HepG2 (cell line): Measurements from ENCODE around the gene EYA2. TPM values are rescaled to one million over a fixed set of nuclear protein-coding genes. Genes with fewer than 3 reads are reported as not detected.

Source experiments
- ATAC-seq: fragments of 200-7000 bp; cut with Tn5 transposase; 3 replicates; pipeline ENCODE4 v1.9.1; 2020; ENCODE audit warnings: mild to moderate bottlenecking, moderate library complexity
- BruUV-seq: library from RNA; stranded (reverse); fragments of 400-500 nt; replicated peaks from 2 replicates; lab custom pipeline; 2021; lab: Mats Ljungman, UMichigan
- CTCF ChIA-PET: fragments of 300-600 bp; formaldehyde crosslinking; extraction: SDS; loops from one replicate; lab custom pipeline; 2021; ENCODE audit warnings: low total read pairs, inconsistent platforms, low intra/inter-chr PET ratio; lab: Yijun Ruan, JAX
- POLR2A ChIA-PET: fragments of 350-600 bp; sonication (Branson Sonifier 250); formaldehyde crosslinking; loops from one replicate; lab custom pipeline; 2020; ENCODE audit warnings: antibody characterized with exemption, inconsistent platforms; lab: Yijun Ruan, JAX
- DNase-seq: peaks from one replicate; pipeline ENCODE4 v3.0.0-alpha.2; 2015; ENCODE audit warnings: low spot score
- FAIRE-seq: peaks from 3 replicates; lab custom pipeline; 2011; peaks lifted over from hg19 to GRCh38; lab: Jason Lieb, UNC
- H2AFZ ChIP-seq: one replicate; pipeline ENCODE4 v1.6.1; 2011; ENCODE audit warnings: low read length, inconsistent platforms
- H3K27ac ChIP-seq: fragments of 300-600 bp; 3 replicates; pipeline ENCODE4 v1.8.0; 2011; ENCODE audit warnings: mixed run types, mild to moderate bottlenecking, mixed read lengths, low read length, inconsistent platforms; ENCODE audit not compliant: insufficient read depth; ENCODE audit errors: extremely low read length
- H3K27me3 ChIP-seq, 2 experiments: fragments of 200-600 bp in 1 of 2; 2 replicates in 1 of 2; 3 replicates in 1 of 2; pipeline versions ENCODE4 v1.6.0 to v1.8.0; 2011; ENCODE audit warnings: low read length in 2 of 2, mild to moderate bottlenecking in 2 of 2, moderate library complexity in 2 of 2, inconsistent platforms in 1 of 2; ENCODE audit not compliant: insufficient read depth in 2 of 2, control insufficient read depth in 1 of 2
- H3K36me3 ChIP-seq, 2 experiments: fragments of 200-600 bp in 1 of 2; replicated peaks in 1 of 2; 2 replicates in 1 of 2; 3 replicates in 1 of 2; pipeline versions ENCODE4 v1.5.1 to v1.8.0; 2011; ENCODE audit warnings: low read length in 2 of 2, inconsistent platforms in 1 of 2; ENCODE audit not compliant: insufficient read depth in 2 of 2, control insufficient read depth in 1 of 2
- H3K4me1 ChIP-seq: 2 replicates; pipeline ENCODE4 v1.5.1; 2012; ENCODE audit warnings: low read length, inconsistent platforms; ENCODE audit not compliant: insufficient read depth
- H3K4me2 ChIP-seq: 2 replicates; pipeline ENCODE4 v1.6.0; 2011; ENCODE audit warnings: low read depth, low read length, inconsistent platforms
- H3K4me3 ChIP-seq, 3 experiments: fragments of 200-600 bp in 1 of 3; sonication (generic), shearing (Covaris generic) in 1 of 3; replicated peaks in 1 of 3; 2 replicates each; pipeline ENCODE4 v1.5.1; 2011 to 2016; ENCODE audit warnings: low read length in 3 of 3, inconsistent platforms in 2 of 3, low read depth in 2 of 3, mild to moderate bottlenecking in 2 of 3, control low read depth in 1 of 3, mixed read lengths in 1 of 3; ENCODE audit not compliant: insufficient read depth in 1 of 3
- H3K79me2 ChIP-seq: one replicate; pipeline ENCODE4 v1.6.1; 2011; ENCODE audit warnings: low read length, inconsistent platforms; ENCODE audit not compliant: insufficient read depth
- H3K9ac ChIP-seq: 2 replicates; pipeline ENCODE4 v1.6.0; 2011; ENCODE audit warnings: mild to moderate bottlenecking, low read depth, low read length, inconsistent platforms; ENCODE audit not compliant: insufficient read depth
- H3K9me3 ChIP-seq: 2 replicates; pipeline ENCODE4 v1.5.1; 2012; ENCODE audit warnings: mild to moderate bottlenecking, low read length
- H4K20me1 ChIP-seq: 2 replicates; pipeline ENCODE4 v1.6.0; 2011; ENCODE audit warnings: inconsistent platforms, mild to moderate bottlenecking, low read length, moderate library complexity; ENCODE audit not compliant: insufficient read depth
- CENPT ChIP-seq: sonication (generic); formaldehyde crosslinking; IDR thresholded peaks from 2 replicates; pipeline ENCODE4 v1.8.0; 2022; ENCODE audit warnings: low read depth, mild to moderate bottlenecking, moderate library complexity, missing genetic modification reagents
- EP300 ChIP-seq, 3 experiments: sonication (generic) in 1 of 3; formaldehyde crosslinking in 1 of 3; IDR thresholded peaks; 2 replicates each; pipeline versions ENCODE4 v1.5.1 to v1.6.1; 2011 to 2020; ENCODE audit warnings: low read depth in 2 of 3, low read length in 2 of 3, borderline replicate concordance in 1 of 3, improper control_type of control experiment in 1 of 3, mild to moderate bottlenecking in 1 of 3, missing genetic modification reagents in 1 of 3, moderate library complexity in 1 of 3
- MBNL3 ChIP-seq: fragments of 250-450 bp; sonication (Bioruptor Pico); conservative IDR thresholded peaks from 2 replicates; pipeline ENCODE4 v1.8.0; 2022; ENCODE audit warnings: mild to moderate bottlenecking, inconsistent platforms
- MEF2D ChIP-seq: sonication (generic); formaldehyde crosslinking; IDR thresholded peaks from 2 replicates; pipeline ENCODE4 v1.5.1; 2020; ENCODE audit warnings: mild to moderate bottlenecking, missing genetic modification reagents
- ZNF101 ChIP-seq: sonication (generic); formaldehyde crosslinking; IDR thresholded peaks from 2 replicates; pipeline ENCODE4 v1.4.0; 2020; ENCODE audit warnings: mild to moderate bottlenecking, low read depth, missing genetic modification reagents, borderline replicate concordance
- ZNF441 ChIP-seq: sonication (generic); formaldehyde crosslinking; IDR thresholded peaks from 2 replicates; pipeline ENCODE4 v1.7.0; 2021; ENCODE audit warnings: missing genetic modification reagents, borderline replicate concordance
- ZNF703 ChIP-seq: sonication (generic); formaldehyde crosslinking; IDR thresholded peaks from 2 replicates; pipeline ENCODE4 v1.5.1; 2020; ENCODE audit warnings: missing genetic modification reagents, mild to moderate bottlenecking, moderate library complexity, borderline replicate concordance
- WGBS: methylation state at CpG from one replicate; pipeline ENCODE4 v1.1.6; 2017; ENCODE audit warnings: low lambda C conversion rate; 5-methylcytosine and 5-hydroxymethylcytosine counted together
- in situ Hi-C: cut with HindIII; loops from 2 replicates; pipeline ENCODE4 v1.10.0; 2017; ENCODE audit warnings: low pct_unique_long_range_greater_than_20kb; ENCODE audit not compliant: extremely low pct_ligation_motif_present
- intact Hi-C: fragments of 100-400 bp; cut with micrococcal nuclease; formaldehyde crosslinking; loops from one replicate; pipeline ENCODE4 v1.10.0; 2022; ENCODE audit not compliant: unreplicated experiment
- polyA plus RNA-seq, 8 experiments: library from polyadenylated mRNA; depleted of rRNA in 3 of 8; stranded (reverse) in 7 of 8; unstranded in 1 of 8; fragments of >200 nt; fragmentation: Illumina TruSeq in 4 of 8; extraction: Trizol in 4 of 8; gene quantifications; 2 replicates each; pipeline versions ENCODE4 v1.2.1 to v1.2.3, GENCODE V29; 2011 to 2016; ENCODE audit warnings: low read depth in 4 of 8, missing spikeins in 1 of 8, mixed read lengths in 1 of 8; ENCODE audit not compliant: insufficient read depth in 1 of 8
- total RNA-seq, 5 experiments: library from RNA; depleted of rRNA; stranded (reverse); fragments of >200 nt; fragmentation: Illumina TruSeq; extraction: Trizol; gene quantifications; 2 replicates each; pipeline ENCODE4 v1.2.3, GENCODE V29; 2016; ENCODE audit warnings: low read depth in 1 of 5
- TF ChIP-seq, protein P1 (sequence below): sonication (generic); formaldehyde crosslinking; IDR thresholded peaks from 2 replicates; pipeline ENCODE4 v1.4.0; 2020; ENCODE audit warnings: missing genetic modification reagents
- TF ChIP-seq, protein P2 (sequence below): sonication (generic); formaldehyde crosslinking; IDR thresholded peaks from 2 replicates; pipeline ENCODE4 v1.9.0; 2021; ENCODE audit warnings: missing genetic modification reagents, borderline replicate concordance
- TF ChIP-seq, protein P3 (sequence below): sonication (generic); formaldehyde crosslinking; IDR thresholded peaks from 2 replicates; pipeline ENCODE4 v1.5.0; 2020; ENCODE audit warnings: missing genetic modification reagents, mild to moderate bottlenecking, borderline replicate concordance
- TF ChIP-seq, protein P4 (sequence below): sonication (generic); formaldehyde crosslinking; IDR thresholded peaks from 2 replicates; pipeline ENCODE4 v1.4.0; 2020; ENCODE audit warnings: missing genetic modification reagents

The EYA2 gene
- total and polyA plus RNA-seq, 2 of the 13 experiments (the other 11 are each of a cell fraction or from before 2014, with no cell fraction given) = not detected

DNA sequence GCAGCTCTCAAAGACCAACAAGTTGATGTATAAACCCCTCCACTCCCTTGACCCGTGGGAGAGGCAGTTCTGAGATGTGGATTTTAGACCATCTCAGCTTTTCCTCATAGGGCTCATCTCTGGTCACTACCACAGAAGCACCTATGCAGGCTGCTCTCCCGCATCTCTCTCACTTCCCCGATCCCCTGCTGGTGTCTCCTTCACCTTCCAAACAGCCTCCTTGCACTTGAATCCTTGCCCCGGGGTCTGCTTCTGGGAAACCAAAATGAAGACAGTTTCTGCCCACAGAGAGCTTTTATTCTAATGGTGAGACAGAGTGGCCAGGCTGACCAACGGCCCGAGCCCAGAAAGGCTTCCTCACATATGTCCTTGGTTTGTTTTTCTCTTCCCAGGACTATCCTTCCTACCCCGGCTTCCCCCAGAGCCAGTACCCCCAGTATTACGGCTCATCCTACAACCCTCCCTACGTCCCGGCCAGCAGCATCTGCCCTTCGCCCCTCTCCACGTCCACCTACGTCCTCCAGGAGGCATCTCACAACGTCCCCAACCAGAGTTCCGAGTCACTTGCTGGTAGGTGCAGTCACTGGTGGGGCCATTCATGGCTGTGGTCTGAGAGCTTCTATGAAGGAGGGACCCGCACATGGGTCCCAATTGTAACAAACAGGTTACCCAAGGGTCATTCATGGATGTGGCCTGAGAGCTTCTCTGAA lies 179.3 kb downstream of the EYA2 start:
- POLR2A ChIA-PET = no interaction called here
- H2AFZ ChIP-seq = no peak overlapping the region
- H3K4me1 ChIP-seq = no peaks in the 10 kb centered on the region
- H3K27me3 ChIP-seq = peaks cover 0 to 22% of the 10 kb centered on the region in 2 experiments; a peak in 1 of 5 replicates
- H4K20me1 ChIP-seq = no peaks in the 10 kb centered on the region
- intact Hi-C loops = no loop called here
- H3K79me2 ChIP-seq = no peaks in the 10 kb centered on the region
- ATAC-seq (no peak; the same call in 2 of the 3 replicates), FAIRE-seq (no peak), DNase-seq (no peak)
- in situ Hi-C loops = no loop called here
- H3K36me3 ChIP-seq = no peaks in the 10 kb centered on the region
- CTCF ChIA-PET = no interaction called here
- no peak overlapping the region for H3K27ac ChIP-seq
- BruUV-seq = no TSS peak
- no peak overlapping the region for H3K9ac ChIP-seq
- H3K4me2 ChIP-seq = no peak overlapping the region
- no peak overlapping the region for H3K4me3 ChIP-seq
- 24% methylated on average over 16 of the region's 16 CpGs for WGBS
- H3K9me3 ChIP-seq = peaks cover 5% of the 10 kb centered on the region; the same call in 1 of the 2 replicates
- TF ChIP-seq, protein P1, sequence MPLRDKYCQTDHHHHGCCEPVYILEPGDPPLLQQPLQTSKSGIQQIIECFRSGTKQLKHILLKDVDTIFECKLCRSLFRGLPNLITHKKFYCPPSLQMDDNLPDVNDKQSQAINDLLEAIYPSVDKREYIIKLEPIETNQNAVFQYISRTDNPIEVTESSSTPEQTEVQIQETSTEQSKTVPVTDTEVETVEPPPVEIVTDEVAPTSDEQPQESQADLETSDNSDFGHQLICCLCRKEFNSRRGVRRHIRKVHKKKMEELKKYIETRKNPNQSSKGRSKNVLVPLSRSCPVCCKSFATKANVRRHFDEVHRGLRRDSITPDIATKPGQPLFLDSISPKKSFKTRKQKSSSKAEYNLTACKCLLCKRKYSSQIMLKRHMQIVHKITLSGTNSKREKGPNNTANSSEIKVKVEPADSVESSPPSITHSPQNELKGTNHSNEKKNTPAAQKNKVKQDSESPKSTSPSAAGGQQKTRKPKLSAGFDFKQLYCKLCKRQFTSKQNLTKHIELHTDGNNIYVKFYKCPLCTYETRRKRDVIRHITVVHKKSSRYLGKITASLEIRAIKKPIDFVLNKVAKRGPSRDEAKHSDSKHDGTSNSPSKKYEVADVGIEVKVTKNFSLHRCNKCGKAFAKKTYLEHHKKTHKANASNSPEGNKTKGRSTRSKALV (CRISPR knock-in tag) = no peak
- TF ChIP-seq, protein P2, sequence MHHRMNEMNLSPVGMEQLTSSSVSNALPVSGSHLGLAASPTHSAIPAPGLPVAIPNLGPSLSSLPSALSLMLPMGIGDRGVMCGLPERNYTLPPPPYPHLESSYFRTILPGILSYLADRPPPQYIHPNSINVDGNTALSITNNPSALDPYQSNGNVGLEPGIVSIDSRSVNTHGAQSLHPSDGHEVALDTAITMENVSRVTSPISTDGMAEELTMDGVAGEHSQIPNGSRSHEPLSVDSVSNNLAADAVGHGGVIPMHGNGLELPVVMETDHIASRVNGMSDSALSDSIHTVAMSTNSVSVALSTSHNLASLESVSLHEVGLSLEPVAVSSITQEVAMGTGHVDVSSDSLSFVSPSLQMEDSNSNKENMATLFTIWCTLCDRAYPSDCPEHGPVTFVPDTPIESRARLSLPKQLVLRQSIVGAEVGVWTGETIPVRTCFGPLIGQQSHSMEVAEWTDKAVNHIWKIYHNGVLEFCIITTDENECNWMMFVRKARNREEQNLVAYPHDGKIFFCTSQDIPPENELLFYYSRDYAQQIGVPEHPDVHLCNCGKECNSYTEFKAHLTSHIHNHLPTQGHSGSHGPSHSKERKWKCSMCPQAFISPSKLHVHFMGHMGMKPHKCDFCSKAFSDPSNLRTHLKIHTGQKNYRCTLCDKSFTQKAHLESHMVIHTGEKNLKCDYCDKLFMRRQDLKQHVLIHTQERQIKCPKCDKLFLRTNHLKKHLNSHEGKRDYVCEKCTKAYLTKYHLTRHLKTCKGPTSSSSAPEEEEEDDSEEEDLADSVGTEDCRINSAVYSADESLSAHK (CRISPR knock-in tag) = no peak
- no peak for TF ChIP-seq MBNL3
- no peak for TF ChIP-seq ZNF441 (CRISPR knock-in tag)
- no peak for TF ChIP-seq MEF2D (CRISPR knock-in tag)
- no peak for TF ChIP-seq EP300 (IDR thresholded peaks at IDR 0.05; ENCODE audit: low read depth in 2 of 2, low read length in 2 of 2)
- no peak for TF ChIP-seq EP300 (CRISPR knock-in tag; IDR thresholded peaks at IDR 0.05; ENCODE audit: borderline replicate concordance)
- TF ChIP-seq ZNF703 (CRISPR knock-in tag) = no peak
- TF ChIP-seq, protein P3, sequence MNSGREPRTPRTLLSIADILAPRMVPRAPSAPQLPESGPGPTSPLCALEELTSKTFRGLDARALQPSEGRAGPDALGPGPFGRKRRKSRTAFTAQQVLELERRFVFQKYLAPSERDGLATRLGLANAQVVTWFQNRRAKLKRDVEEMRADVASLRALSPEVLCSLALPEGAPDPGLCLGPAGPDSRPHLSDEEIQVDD (CRISPR knock-in tag) = no peak
- TF ChIP-seq CENPT (CRISPR knock-in tag) = no peak
- TF ChIP-seq ZNF101 (CRISPR knock-in tag) = no peak
- TF ChIP-seq, protein P4, sequence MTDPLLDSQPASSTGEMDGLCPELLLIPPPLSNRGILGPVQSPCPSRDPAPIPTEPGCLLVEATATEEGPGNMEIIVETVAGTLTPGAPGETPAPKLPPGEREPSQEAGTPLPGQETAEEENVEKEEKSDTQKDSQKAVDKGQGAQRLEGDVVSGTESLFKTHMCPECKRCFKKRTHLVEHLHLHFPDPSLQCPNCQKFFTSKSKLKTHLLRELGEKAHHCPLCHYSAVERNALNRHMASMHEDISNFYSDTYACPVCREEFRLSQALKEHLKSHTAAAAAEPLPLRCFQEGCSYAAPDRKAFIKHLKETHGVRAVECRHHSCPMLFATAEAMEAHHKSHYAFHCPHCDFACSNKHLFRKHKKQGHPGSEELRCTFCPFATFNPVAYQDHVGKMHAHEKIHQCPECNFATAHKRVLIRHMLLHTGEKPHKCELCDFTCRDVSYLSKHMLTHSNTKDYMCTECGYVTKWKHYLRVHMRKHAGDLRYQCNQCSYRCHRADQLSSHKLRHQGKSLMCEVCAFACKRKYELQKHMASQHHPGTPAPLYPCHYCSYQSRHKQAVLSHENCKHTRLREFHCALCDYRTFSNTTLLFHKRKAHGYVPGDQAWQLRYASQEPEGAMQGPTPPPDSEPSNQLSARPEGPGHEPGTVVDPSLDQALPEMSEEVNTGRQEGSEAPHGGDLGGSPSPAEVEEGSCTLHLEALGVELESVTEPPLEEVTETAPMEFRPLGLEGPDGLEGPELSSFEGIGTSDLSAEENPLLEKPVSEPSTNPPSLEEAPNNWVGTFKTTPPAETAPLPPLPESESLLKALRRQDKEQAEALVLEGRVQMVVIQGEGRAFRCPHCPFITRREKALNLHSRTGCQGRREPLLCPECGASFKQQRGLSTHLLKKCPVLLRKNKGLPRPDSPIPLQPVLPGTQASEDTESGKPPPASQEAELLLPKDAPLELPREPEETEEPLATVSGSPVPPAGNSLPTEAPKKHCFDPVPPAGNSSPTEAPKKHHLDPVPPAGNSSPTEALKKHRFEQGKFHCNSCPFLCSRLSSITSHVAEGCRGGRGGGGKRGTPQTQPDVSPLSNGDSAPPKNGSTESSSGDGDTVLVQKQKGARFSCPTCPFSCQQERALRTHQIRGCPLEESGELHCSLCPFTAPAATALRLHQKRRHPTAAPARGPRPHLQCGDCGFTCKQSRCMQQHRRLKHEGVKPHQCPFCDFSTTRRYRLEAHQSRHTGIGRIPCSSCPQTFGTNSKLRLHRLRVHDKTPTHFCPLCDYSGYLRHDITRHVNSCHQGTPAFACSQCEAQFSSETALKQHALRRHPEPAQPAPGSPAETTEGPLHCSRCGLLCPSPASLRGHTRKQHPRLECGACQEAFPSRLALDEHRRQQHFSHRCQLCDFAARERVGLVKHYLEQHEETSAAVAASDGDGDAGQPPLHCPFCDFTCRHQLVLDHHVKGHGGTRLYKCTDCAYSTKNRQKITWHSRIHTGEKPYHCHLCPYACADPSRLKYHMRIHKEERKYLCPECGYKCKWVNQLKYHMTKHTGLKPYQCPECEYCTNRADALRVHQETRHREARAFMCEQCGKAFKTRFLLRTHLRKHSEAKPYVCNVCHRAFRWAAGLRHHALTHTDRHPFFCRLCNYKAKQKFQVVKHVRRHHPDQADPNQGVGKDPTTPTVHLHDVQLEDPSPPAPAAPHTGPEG (CRISPR knock-in tag) = no peak
